GM12865 (cell line): ENCODE results near the gene AFG1L.
A peak's percentile ranks its signal among the peaks of the same experiment; 100 is the strongest.

Source experiments
- DNase-seq: peaks from one replicate; pipeline ENCODE4 v3.0.0; 2010; ENCODE audit warnings: low read depth
- H3K4me3 ChIP-seq: 2 replicates; pipeline ENCODE4 v1.5.1; 2011; ENCODE audit warnings: mild to moderate bottlenecking, low read depth, low read length, control low read depth
- CTCF ChIP-seq: IDR thresholded peaks from 2 replicates; pipeline ENCODE4 v1.5.1; 2011; ENCODE audit warnings: low read length, control low read depth, low read depth, inconsistent platforms; ENCODE audit not compliant: insufficient read depth; ENCODE audit errors: missing control alignments

The AFG1L gene

DNA sequence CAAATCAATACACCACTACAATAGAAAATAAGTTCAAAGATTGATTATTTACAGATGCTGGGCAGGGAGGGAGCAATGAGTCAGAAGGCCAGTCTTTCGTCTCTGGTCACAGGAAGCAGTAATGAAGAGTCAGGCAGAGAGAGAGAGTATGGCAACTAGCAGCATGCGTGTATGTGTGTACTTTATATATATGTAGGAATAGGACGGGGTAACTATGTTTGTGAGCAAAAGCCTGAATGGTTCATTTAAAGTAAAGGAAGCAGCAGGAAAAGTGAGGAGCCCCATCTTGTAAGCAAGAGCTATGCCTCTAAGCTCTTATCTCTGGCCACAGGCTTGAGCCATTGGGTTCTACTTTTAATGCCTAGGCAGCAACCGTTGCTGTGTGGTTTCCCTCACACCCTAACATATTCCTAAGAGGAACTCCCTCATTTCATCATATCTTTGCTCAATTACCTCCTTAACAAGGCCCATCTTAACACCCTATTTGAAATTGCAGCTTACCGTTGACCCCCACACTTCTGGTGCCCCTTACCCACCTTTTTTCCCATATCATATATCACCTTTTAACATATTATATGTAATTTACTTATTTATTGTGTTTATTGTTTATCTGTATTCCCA is 66.6 kb downstream of the AFG1L start:
- no peak for DNase-seq
- no peak overlapping the region for H3K4me3 ChIP-seq
- no peak for TF ChIP-seq CTCF

DNA sequence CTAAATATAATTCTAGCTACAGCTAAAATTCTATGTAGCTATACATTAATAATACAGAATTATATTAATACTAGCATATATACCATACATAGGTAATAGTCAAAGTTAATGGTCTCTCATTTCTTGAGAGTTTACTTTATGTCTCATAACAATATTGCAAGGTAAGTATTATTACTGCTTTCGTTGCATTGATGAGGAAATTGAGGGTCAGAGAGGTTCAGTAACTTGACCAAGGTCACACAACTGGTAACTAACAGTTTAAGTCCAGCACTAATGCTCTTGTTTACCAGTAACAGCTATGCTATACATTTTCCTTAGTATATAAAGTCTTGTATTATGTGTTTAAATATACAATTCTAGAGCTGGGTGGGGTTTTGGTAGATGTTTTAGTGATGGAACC is 67.6 kb downstream of the AFG1L start:
- TF ChIP-seq CTCF = no peak
- DNase-seq = no peak
- no peak overlapping the region for H3K4me3 ChIP-seq

- H3K4me3 ChIP-seq = no peak overlapping the region
- TF ChIP-seq CTCF = no peak
- DNase-seq = no peak
Measured at GRCh38 chr6:108363113-108363512, 68.3 kb downstream of the AFG1L start.

GRCh38 chr6:108363889-108364313 is 69.0 kb downstream of the AFG1L start:
- DNase-seq = peak; percentile 16
- no peak overlapping the region for H3K4me3 ChIP-seq
- TF ChIP-seq CTCF = no peak

GRCh38 chr6:108364470-108364869 is 69.6 kb downstream of the AFG1L start:
- no peak for TF ChIP-seq CTCF
- DNase-seq = no peak
- H3K4me3 ChIP-seq = no peak overlapping the region

DNA sequence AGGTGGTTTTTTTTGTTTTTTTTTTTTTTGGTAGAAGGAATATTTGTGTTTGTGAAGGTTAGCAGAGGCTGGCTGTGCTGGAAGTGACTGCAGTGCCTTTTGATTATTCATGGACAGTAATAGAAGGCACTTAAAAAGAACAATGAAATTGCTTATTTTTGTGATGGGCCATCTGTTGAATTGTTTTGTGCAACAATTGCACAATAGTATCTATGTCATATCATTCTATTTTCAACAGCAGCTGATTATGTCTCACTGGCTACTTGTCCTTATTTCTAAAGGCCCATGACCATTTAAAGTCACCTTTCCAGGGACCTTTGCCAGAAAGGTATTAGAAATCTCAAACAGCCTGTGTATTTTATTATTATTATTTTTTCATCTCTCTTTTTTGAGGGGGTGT is 70.6 kb downstream of the AFG1L start:
- no peak for TF ChIP-seq CTCF
- H3K4me3 ChIP-seq = no peak overlapping the region
- DNase-seq = no peak

DNA sequence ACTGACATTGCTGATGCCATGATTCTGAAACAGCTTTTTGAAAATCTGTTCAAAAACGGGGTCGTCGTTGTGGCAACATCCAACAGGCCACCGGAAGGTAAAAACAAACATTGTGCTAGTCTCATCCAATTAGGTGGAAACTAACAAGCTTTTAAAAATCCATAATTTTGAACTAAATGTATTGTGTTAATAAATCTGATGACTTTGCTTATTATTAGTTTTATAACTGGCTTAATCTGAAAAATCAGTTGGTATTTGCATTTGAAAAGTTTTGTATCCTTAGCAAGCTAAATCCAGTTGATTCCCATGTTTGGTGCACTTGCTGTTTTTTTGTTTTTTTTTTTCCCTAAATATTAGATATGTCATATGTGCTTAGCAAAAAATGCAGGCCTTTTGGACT is 71.4 kb downstream of the AFG1L start:
- no peak for TF ChIP-seq CTCF
- H3K4me3 ChIP-seq = no peak overlapping the region
- no peak for DNase-seq
